VCaP (cell line): ENCODE measurements around the gene LONP2.

Source experiments
- H3K27ac ChIP-seq: fragments of 450-650 bp; 2 replicates; pipeline ENCODE4 v1.5.1; 2017
- CTCF ChIP-seq: fragments of 450-650 bp; conservative IDR thresholded peaks from 2 replicates; pipeline ENCODE4 v1.5.1; 2017; ENCODE audit warnings: mild to moderate bottlenecking, moderate library complexity

The LONP2 gene

GRCh38 chr16:48382131-48382530 lies 138.0 kb downstream of the LONP2 start:
- no peak for TF ChIP-seq CTCF
- H3K27ac ChIP-seq = no peak overlapping the region; the same call in 1 of the 2 replicates

- no peak for TF ChIP-seq CTCF
- H3K27ac ChIP-seq = peak overlapping the region; percentile 92
Measured at GRCh38 chr16:48383009-48383876, 139.1 kb downstream of the LONP2 start.

GRCh38 chr16:48383877-48384519 lies 139.9 kb downstream of the LONP2 start:
- TF ChIP-seq CTCF = no peak
- peak overlapping the region; percentile 92 for H3K27ac ChIP-seq

GRCh38 chr16:48384520-48385252 lies 140.6 kb downstream of the LONP2 start:
- TF ChIP-seq CTCF = no peak
- peak overlapping the region; percentile 92 for H3K27ac ChIP-seq

GRCh38 chr16:48385253-48386150 lies 141.4 kb downstream of the LONP2 start, which contains the start of gene SIAH1:
TSS of gene SIAH1 (minus strand) at chr16:48385413. CDS start at chr16:48362428, 22,985 bp downstream.
- H3K27ac ChIP-seq = peak within 1 kb of the TSS; percentile 92
- TF ChIP-seq CTCF = no peak

- TF ChIP-seq CTCF = no peak
- no peak overlapping the region for H3K27ac ChIP-seq
Measured at GRCh38 chr16:48386559-48387312, 142.6 kb downstream of the LONP2 start.
